Gastrocnemius medialis (tissue), 4 donors: Measurements from ENCODE around the gene TRIP10.

Experiments used
- CTCF ChIP-seq, 5 experiments: fragments of 450-650 bp in 3 of 5; fragments of 200-600 bp in 2 of 5; sonication (generic) in 2 of 5; IDR thresholded peaks in 4 of 5; conservative IDR thresholded peaks in 1 of 5; 1 replicate in 4 of 5; 2 replicates in 1 of 5; pipeline ENCODE4 v1.5.1; 2016 to 2019; ENCODE audit warnings: antibody characterized with exemption in 5 of 5, mild to moderate bottlenecking in 3 of 5, moderate library complexity in 3 of 5
- POLR2A ChIP-seq, 2 donors: fragments of 450-650 bp; IDR thresholded peaks; one replicate each; pipeline ENCODE4 v1.6.1; 2017; ENCODE audit warnings: antibody characterized with exemption in 2 of 2, mild to moderate bottlenecking in 2 of 2, moderate library complexity in 2 of 2

- no peak for TF ChIP-seq CTCF (IDR thresholded peaks at IDR 0.05 in 4 of 5, conservative IDR thresholded peaks at IDR 0.05 in 1 of 5)
- no peak for TF ChIP-seq POLR2A (IDR thresholded peaks at IDR 0.05)
Measured at GRCh38 chr19:6712231-6712630, 27.2 kb upstream of the TRIP10 start.
